Mesothelial cell of epicardium (in vitro differentiated cells): ENCODE results near the gene OR9Q2. TPM values are rescaled to one million over a fixed set of nuclear protein-coding genes. Genes with fewer than 3 reads are reported as not detected.
"Not testable (repeated sequence)": the region's sequence is repeated elsewhere in the genome, so short reads cannot be mapped to it uniquely, and the experiment has no call there.

Experiments used
- DNase-seq, 2 experiments: peaks; one replicate each; pipeline ENCODE4 v3.0.0; 2021; ENCODE audit warnings: low spot score in 2 of 2; ENCODE audit not compliant: unreplicated experiment in 2 of 2
- H3K27ac Mint-ChIP-seq: 2 replicates; pipeline ENCODE4 v1.8.0; 2021; ENCODE audit warnings: mixed read lengths
- H3K27me3 Mint-ChIP-seq: 2 replicates; pipeline ENCODE4 v1.8.0; 2021; ENCODE audit warnings: low read depth, mixed read lengths
- H3K36me3 Mint-ChIP-seq: 2 replicates; pipeline ENCODE4 v1.8.0; 2021; ENCODE audit warnings: mixed read lengths
- H3K4me1 Mint-ChIP-seq: 2 replicates; pipeline ENCODE4 v1.8.0; 2021; ENCODE audit warnings: mixed read lengths
- H3K4me3 Mint-ChIP-seq: 2 replicates; pipeline ENCODE4 v1.8.0; 2021; ENCODE audit warnings: mild to moderate bottlenecking, moderate library complexity, mixed read lengths
- H3K9me3 Mint-ChIP-seq: 2 replicates; pipeline ENCODE4 v1.8.0; 2021; ENCODE audit warnings: mixed read lengths
- total RNA-seq: library from RNA; stranded (reverse); gene quantifications from 3 replicates; pipeline ENCODE4 v1.2.1, GENCODE V29; 2021
- TF ChIP-seq, protein P1 (sequence below): fragments of 200-600 bp; sonication (generic); IDR thresholded peaks from one replicate; pipeline ENCODE4 v1.5.0; 2021; ENCODE audit warnings: antibody characterized with exemption; ENCODE audit not compliant: unreplicated experiment

Gene OR9Q2
- total RNA-seq, 1 donor from 2014 or later = not detected

- no peak for DNase-seq
- Mint-ChIP-seq H3K27me3 (no peaks in the 10 kb centered on the region), H3K4me1 (no peaks in the 10 kb centered on the region), H3K4me3 (no peak overlapping the region), H3K27ac (no peak overlapping the region), H3K9me3 (peaks cover 45% of the 10 kb centered on the region), H3K36me3 (no peaks in the 10 kb centered on the region)
- TF ChIP-seq, protein P1, sequence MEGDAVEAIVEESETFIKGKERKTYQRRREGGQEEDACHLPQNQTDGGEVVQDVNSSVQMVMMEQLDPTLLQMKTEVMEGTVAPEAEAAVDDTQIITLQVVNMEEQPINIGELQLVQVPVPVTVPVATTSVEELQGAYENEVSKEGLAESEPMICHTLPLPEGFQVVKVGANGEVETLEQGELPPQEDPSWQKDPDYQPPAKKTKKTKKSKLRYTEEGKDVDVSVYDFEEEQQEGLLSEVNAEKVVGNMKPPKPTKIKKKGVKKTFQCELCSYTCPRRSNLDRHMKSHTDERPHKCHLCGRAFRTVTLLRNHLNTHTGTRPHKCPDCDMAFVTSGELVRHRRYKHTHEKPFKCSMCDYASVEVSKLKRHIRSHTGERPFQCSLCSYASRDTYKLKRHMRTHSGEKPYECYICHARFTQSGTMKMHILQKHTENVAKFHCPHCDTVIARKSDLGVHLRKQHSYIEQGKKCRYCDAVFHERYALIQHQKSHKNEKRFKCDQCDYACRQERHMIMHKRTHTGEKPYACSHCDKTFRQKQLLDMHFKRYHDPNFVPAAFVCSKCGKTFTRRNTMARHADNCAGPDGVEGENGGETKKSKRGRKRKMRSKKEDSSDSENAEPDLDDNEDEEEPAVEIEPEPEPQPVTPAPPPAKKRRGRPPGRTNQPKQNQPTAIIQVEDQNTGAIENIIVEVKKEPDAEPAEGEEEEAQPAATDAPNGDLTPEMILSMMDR = no peak
Measured at GRCh38 chr11:58195939-58196338, 7.1 kb downstream of the OR9Q2 start.

DNA sequence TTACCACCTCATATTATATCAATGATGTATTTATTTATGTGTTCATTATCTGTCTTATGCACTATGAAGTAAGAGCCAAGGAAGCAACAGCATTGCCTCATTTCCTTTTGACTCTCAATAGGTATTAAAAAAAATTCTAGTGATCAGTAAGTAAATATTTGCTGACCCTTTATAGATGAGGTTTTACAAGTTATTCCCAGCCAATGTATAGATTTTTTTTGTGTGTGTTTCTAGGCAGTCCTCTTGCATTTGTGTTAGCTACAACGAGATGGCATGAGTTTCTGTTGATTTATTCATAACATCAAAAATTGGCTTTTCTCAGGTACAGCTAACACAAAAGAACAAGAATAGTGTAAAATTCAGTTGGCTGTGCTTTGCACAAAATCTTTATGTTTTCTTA lies 10.4 kb downstream of the OR9Q2 start:
- Mint-ChIP-seq H3K27me3 (no peaks in the 10 kb centered on the region), H3K4me3 (no peak overlapping the region), H3K36me3 (no peaks in the 10 kb centered on the region), H3K4me1 (no peaks in the 10 kb centered on the region), H3K9me3 (peaks cover 53% of the 10 kb centered on the region), H3K27ac (no peak overlapping the region)
- TF ChIP-seq, protein P1 = no peak
- no peak for DNase-seq

GRCh38 chr11:58204042-58204441 lies 15.2 kb downstream of the OR9Q2 start, which contains the start of gene OR1S2:
Gene OR1S2, minus strand, starts transcription at chr11:58204142. Its CDS starts 0 bp downstream, at chr11:58204142.
- no peak within 1 kb of the TSS for H3K27ac Mint-ChIP-seq
- no peaks in the 10 kb centered on the region for H3K27me3 Mint-ChIP-seq
- H3K4me1 Mint-ChIP-seq = no peaks in the 10 kb centered on the region
- no peak for DNase-seq
- TF ChIP-seq, protein P1 = no peak
- peaks cover 23% of the 10 kb centered on the region for H3K9me3 Mint-ChIP-seq
- no peaks in the 10 kb centered on the region for H3K36me3 Mint-ChIP-seq
- H3K4me3 Mint-ChIP-seq = no peak within 1 kb of the TSS

DNA sequence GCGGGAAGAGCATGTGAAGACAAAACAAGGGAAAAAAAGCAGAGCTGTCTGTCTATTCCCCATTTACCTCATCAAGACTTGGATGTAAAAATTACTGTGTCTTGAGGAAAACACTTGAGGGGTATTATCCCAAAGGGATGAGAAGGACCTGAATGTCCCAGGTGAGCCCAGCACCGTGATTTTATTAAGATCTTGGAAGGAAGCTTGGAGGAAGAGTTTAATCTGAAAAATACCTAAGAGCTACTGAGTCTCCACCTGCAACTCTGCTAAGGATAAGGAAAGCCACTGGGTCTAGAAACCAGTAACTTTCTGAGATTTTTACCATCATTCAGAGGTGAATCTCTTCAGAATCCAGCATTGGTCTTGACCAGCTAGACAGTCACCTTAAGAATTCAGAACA lies 23.6 kb downstream of the OR9Q2 start, which contains the start of gene OR1S1:
Gene OR1S1, plus strand, starts transcription at position 301 of the 400 bp plus-strand sequence.
- not testable (repeated sequence) for H3K36me3 Mint-ChIP-seq, H3K27me3 Mint-ChIP-seq, DNase-seq, H3K27ac Mint-ChIP-seq, H3K9me3 Mint-ChIP-seq, H3K4me3 Mint-ChIP-seq, H3K4me1 Mint-ChIP-seq

DNA sequence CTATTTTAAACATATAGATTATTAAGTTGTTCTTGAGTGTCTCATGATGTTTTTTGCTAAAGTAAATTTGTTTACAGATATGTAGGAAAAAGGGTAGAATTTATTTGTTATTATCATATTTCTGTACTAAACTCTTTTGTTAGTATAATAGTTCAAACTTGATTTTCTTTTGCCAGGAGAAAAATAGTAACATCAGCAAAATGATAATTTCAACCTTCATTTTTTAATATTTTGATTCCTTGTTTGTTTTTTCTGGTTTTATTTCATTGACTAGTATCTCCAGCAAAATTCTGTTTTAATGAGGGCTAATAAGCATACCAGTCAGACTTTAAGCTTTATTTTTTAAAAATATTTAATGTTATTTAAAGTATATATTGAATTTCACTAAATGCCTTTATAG lies 27.6 kb downstream of the OR9Q2 start:
- Mint-ChIP-seq H3K4me3 (no peak overlapping the region), H3K36me3 (no peaks in the 10 kb centered on the region), H3K27me3 (no peaks in the 10 kb centered on the region), H3K27ac (no peak overlapping the region), H3K4me1 (no peaks in the 10 kb centered on the region), H3K9me3 (peaks cover 2% of the 10 kb centered on the region)
- no peak for DNase-seq
- TF ChIP-seq, protein P1 = no peak

DNA sequence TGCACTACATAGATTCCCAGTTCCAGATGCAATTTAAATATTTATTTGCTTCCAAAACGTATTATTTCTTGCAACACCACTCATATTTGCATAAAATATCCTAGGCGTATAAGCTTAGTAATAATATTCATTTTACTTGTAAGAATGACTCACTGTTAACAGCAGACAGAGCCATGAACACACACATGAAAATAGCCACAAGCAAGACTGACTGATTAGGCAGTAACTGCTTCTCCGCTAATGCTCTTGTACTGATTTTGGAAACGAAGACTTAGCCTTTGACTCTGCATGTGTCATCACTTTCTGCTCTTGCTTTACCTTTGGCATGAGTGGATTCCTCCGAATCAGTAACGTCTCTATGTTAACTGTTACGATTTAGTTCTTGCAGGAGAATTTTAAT lies 33.9 kb downstream of the OR9Q2 start:
- TF ChIP-seq, protein P1 = no peak
- no peaks in the 10 kb centered on the region for H3K9me3 Mint-ChIP-seq
- H3K27ac Mint-ChIP-seq = no peak overlapping the region
- no peak overlapping the region for H3K4me3 Mint-ChIP-seq
- no peaks in the 10 kb centered on the region for H3K36me3 Mint-ChIP-seq
- H3K27me3 Mint-ChIP-seq = no peaks in the 10 kb centered on the region
- no peak for DNase-seq
- no peaks in the 10 kb centered on the region for H3K4me1 Mint-ChIP-seq
